ENCODE data around the gene STUM.

The STUM gene

GRCh38 chr1:226534098-226534497 is 14.5 kb upstream of the STUM start:
- Histone ChIP-seq H3K36me3 (ENCODE audit: insufficient read depth, insufficient read length, low read length) (no peaks in the 10 kb centered on the region), H3K9ac (ENCODE audit: insufficient read length, low read depth) (no peak overlapping the region), H3K4me3 (ENCODE audit: insufficient read length, low read depth) (no peak overlapping the region), H3K9me3 (ENCODE audit: insufficient read depth, low read length) (no peaks in the 10 kb centered on the region), H3K27me3 (ENCODE audit: insufficient read depth, insufficient read length) (no peaks in the 10 kb centered on the region), H3K4me1 (ENCODE audit: insufficient read depth, insufficient read length) (no peaks in the 10 kb centered on the region)
- no peak for DNase-seq (ENCODE audit: low read depth, low spot score)
- no peak for TF ChIP-seq SUZ12 (IDR thresholded peaks at IDR 0.05; ENCODE audit: extremely low read depth, insufficient read depth, insufficient read length)
- no peak for TF ChIP-seq ZNF274 (IDR thresholded peaks at IDR 0.05; ENCODE audit: low read depth, low read length)
- TF ChIP-seq YY1 (IDR thresholded peaks at IDR 0.05; ENCODE audit: insufficient read depth, insufficient read length): no peak

- no peak for DNase-seq (ENCODE audit: low read depth, low spot score)
- no peaks in the 10 kb centered on the region for H3K4me1 ChIP-seq (ENCODE audit: insufficient read depth, insufficient read length)
- H3K36me3 ChIP-seq (ENCODE audit: insufficient read depth, insufficient read length, low read length): no peaks in the 10 kb centered on the region
- TF ChIP-seq YY1 (IDR thresholded peaks at IDR 0.05; ENCODE audit: insufficient read depth, insufficient read length) (no peak), ZNF274 (IDR thresholded peaks at IDR 0.05; ENCODE audit: low read depth, low read length) (no peak), SUZ12 (IDR thresholded peaks at IDR 0.05; ENCODE audit: extremely low read depth, insufficient read depth, insufficient read length) (no peak)
- no peak overlapping the region for H3K4me3 ChIP-seq (ENCODE audit: insufficient read length, low read depth)
- H3K9ac ChIP-seq (ENCODE audit: insufficient read length, low read depth): no peak overlapping the region
- no peaks in the 10 kb centered on the region for H3K9me3 ChIP-seq (ENCODE audit: insufficient read depth, low read length)
- no peaks in the 10 kb centered on the region for H3K27me3 ChIP-seq (ENCODE audit: insufficient read depth, insufficient read length)
Observed at GRCh38 chr1:226534645-226535044, 13.9 kb upstream of the STUM start.

GRCh38 chr1:226535666-226536065 is 12.9 kb upstream of the STUM start:
- no peaks in the 10 kb centered on the region for H3K9me3 ChIP-seq (ENCODE audit: insufficient read depth, low read length)
- DNase-seq (ENCODE audit: low read depth, low spot score): no peak
- H3K4me3 ChIP-seq (ENCODE audit: insufficient read length, low read depth): no peak overlapping the region
- no peak overlapping the region for H3K9ac ChIP-seq (ENCODE audit: insufficient read length, low read depth)
- TF ChIP-seq ZNF274 (IDR thresholded peaks at IDR 0.05; ENCODE audit: low read depth, low read length): no peak
- TF ChIP-seq SUZ12 (IDR thresholded peaks at IDR 0.05; ENCODE audit: extremely low read depth, insufficient read depth, insufficient read length): no peak
- no peak for TF ChIP-seq YY1 (IDR thresholded peaks at IDR 0.05; ENCODE audit: insufficient read depth, insufficient read length)
- H3K36me3 ChIP-seq (ENCODE audit: insufficient read depth, insufficient read length, low read length): no peaks in the 10 kb centered on the region
- H3K27me3 ChIP-seq (ENCODE audit: insufficient read depth, insufficient read length): no peaks in the 10 kb centered on the region
- H3K4me1 ChIP-seq (ENCODE audit: insufficient read depth, insufficient read length): no peaks in the 10 kb centered on the region

- Histone ChIP-seq H3K9ac (ENCODE audit: insufficient read length, low read depth) (no peak overlapping the region), H3K27me3 (ENCODE audit: insufficient read depth, insufficient read length) (peaks cover 7% of the 10 kb centered on the region), H3K4me1 (ENCODE audit: insufficient read depth, insufficient read length) (no peaks in the 10 kb centered on the region), H3K9me3 (ENCODE audit: insufficient read depth, low read length) (no peaks in the 10 kb centered on the region), H3K4me3 (ENCODE audit: insufficient read length, low read depth) (no peak overlapping the region), H3K36me3 (ENCODE audit: insufficient read depth, insufficient read length, low read length) (no peaks in the 10 kb centered on the region)
- no peak for DNase-seq (ENCODE audit: low read depth, low spot score)
- TF ChIP-seq YY1 (IDR thresholded peaks at IDR 0.05; ENCODE audit: insufficient read depth, insufficient read length) (no peak), ZNF274 (IDR thresholded peaks at IDR 0.05; ENCODE audit: low read depth, low read length) (no peak)
Observed at GRCh38 chr1:226541231-226541630, 7.3 kb upstream of the STUM start.

GRCh38 chr1:226541631-226542622 is 6.6 kb upstream of the STUM start:
- Histone ChIP-seq H3K9me3 (ENCODE audit: insufficient read depth, low read length) (no peaks in the 10 kb centered on the region), H3K9ac (ENCODE audit: insufficient read length, low read depth) (no peak overlapping the region), H3K27me3 (ENCODE audit: insufficient read depth, insufficient read length) (peaks cover 11% of the 10 kb centered on the region), H3K36me3 (ENCODE audit: insufficient read depth, insufficient read length, low read length) (no peaks in the 10 kb centered on the region), H3K4me3 (ENCODE audit: insufficient read length, low read depth) (no peak overlapping the region), H3K4me1 (ENCODE audit: insufficient read depth, insufficient read length) (no peaks in the 10 kb centered on the region)
- TF ChIP-seq SUZ12 (IDR thresholded peaks at IDR 0.05; ENCODE audit: extremely low read depth, insufficient read depth, insufficient read length) (no peak), YY1 (IDR thresholded peaks at IDR 0.05; ENCODE audit: insufficient read depth, insufficient read length) (no peak), ZNF274 (IDR thresholded peaks at IDR 0.05; ENCODE audit: low read depth, low read length) (no peak)
- no peak for DNase-seq (ENCODE audit: low read depth, low spot score)

GRCh38 chr1:226542623-226543103 is 5.9 kb upstream of the STUM start:
- Histone ChIP-seq H3K4me3 (ENCODE audit: insufficient read length, low read depth) (no peak overlapping the region), H3K36me3 (ENCODE audit: insufficient read depth, insufficient read length, low read length) (no peaks in the 10 kb centered on the region), H3K9ac (ENCODE audit: insufficient read length, low read depth) (no peak overlapping the region), H3K9me3 (ENCODE audit: insufficient read depth, low read length) (no peaks in the 10 kb centered on the region), H3K27me3 (ENCODE audit: insufficient read depth, insufficient read length) (peaks cover 12% of the 10 kb centered on the region), H3K4me1 (ENCODE audit: insufficient read depth, insufficient read length) (no peaks in the 10 kb centered on the region)
- no peak for DNase-seq (ENCODE audit: low read depth, low spot score)
- TF ChIP-seq YY1 (IDR thresholded peaks at IDR 0.05; ENCODE audit: insufficient read depth, insufficient read length): no peak
- no peak for TF ChIP-seq SUZ12 (IDR thresholded peaks at IDR 0.05; ENCODE audit: extremely low read depth, insufficient read depth, insufficient read length)
- TF ChIP-seq ZNF274 (IDR thresholded peaks at IDR 0.05; ENCODE audit: low read depth, low read length): no peak

- Histone ChIP-seq H3K36me3 (ENCODE audit: insufficient read depth, insufficient read length, low read length) (no peaks in the 10 kb centered on the region), H3K9ac (ENCODE audit: insufficient read length, low read depth) (no peak overlapping the region), H3K9me3 (ENCODE audit: insufficient read depth, low read length) (no peaks in the 10 kb centered on the region), H3K4me1 (ENCODE audit: insufficient read depth, insufficient read length) (peaks cover 11% of the 10 kb centered on the region), H3K27me3 (ENCODE audit: insufficient read depth, insufficient read length) (peaks cover 36% of the 10 kb centered on the region), H3K4me3 (ENCODE audit: insufficient read length, low read depth) (no peak overlapping the region)
- no peak for DNase-seq (ENCODE audit: low read depth, low spot score)
- TF ChIP-seq ZNF274 (IDR thresholded peaks at IDR 0.05; ENCODE audit: low read depth, low read length): no peak
- TF ChIP-seq YY1 (IDR thresholded peaks at IDR 0.05; ENCODE audit: insufficient read depth, insufficient read length): no peak
- TF ChIP-seq SUZ12 (IDR thresholded peaks at IDR 0.05; ENCODE audit: extremely low read depth, insufficient read depth, insufficient read length): no peak
Observed at GRCh38 chr1:226545836-226546596, 2.5 kb upstream of the STUM start.

Measured in NT2/D1 (cell line).